HL-60 (cell line): ENCODE data around the gene CEACAM5.

Experiments
- CTCF ChIP-seq: IDR thresholded peaks from one replicate; pipeline ENCODE4 v1.5.1; 2011; ENCODE audit warnings: low read length, control low read depth, inconsistent platforms; ENCODE audit not compliant: insufficient read depth
- GABPA ChIP-seq: IDR thresholded peaks from 2 replicates; pipeline ENCODE4 v1.6.1; 2012; ENCODE audit warnings: low read depth
- POLR2AphosphoS5 ChIP-seq: IDR thresholded peaks from 2 replicates; pipeline ENCODE4 v1.6.1; 2012; ENCODE audit warnings: low read depth

GRCh38 chr19:41670755-41671154, 37.7 kb upstream of the CEACAM5 start:
- TF ChIP-seq CTCF: no peak
- no peak for TF ChIP-seq POLR2AphosphoS5
- no peak for TF ChIP-seq GABPA
